Spleen (tissue), 7 donors: ENCODE results near the gene MOG.

Experiments used
- POLR2A ChIP-seq, 3 donors: fragments of 450-650 bp; IDR thresholded peaks; one replicate each; pipeline ENCODE4 v1.5.1; 2017; ENCODE audit warnings: antibody characterized with exemption in 3 of 3, mild to moderate bottlenecking in 1 of 3
- TF ChIP-seq, protein P1 (sequence below), 11 experiments: fragments of 200-600 bp in 7 of 11; fragments of 450-650 bp in 4 of 11; sonication (generic) in 4 of 11; IDR thresholded peaks in 8 of 11; conservative IDR thresholded peaks in 3 of 11; 1 replicate in 7 of 11; 2 replicates in 4 of 11; pipeline versions ENCODE4 v1.4.0 to v1.8.0; 2016 to 2021; ENCODE audit warnings: antibody characterized with exemption in 11 of 11, inconsistent platforms in 4 of 11, mild to moderate bottlenecking in 1 of 11
- donor health status: DM: no; HTN: no; CAD: no; lungs with moderate emphysema.
- donor health status: DM: no; HTN: no; CAD: no.
- donor health status: DM: no; HTN: no; CAD: no.

DNA sequence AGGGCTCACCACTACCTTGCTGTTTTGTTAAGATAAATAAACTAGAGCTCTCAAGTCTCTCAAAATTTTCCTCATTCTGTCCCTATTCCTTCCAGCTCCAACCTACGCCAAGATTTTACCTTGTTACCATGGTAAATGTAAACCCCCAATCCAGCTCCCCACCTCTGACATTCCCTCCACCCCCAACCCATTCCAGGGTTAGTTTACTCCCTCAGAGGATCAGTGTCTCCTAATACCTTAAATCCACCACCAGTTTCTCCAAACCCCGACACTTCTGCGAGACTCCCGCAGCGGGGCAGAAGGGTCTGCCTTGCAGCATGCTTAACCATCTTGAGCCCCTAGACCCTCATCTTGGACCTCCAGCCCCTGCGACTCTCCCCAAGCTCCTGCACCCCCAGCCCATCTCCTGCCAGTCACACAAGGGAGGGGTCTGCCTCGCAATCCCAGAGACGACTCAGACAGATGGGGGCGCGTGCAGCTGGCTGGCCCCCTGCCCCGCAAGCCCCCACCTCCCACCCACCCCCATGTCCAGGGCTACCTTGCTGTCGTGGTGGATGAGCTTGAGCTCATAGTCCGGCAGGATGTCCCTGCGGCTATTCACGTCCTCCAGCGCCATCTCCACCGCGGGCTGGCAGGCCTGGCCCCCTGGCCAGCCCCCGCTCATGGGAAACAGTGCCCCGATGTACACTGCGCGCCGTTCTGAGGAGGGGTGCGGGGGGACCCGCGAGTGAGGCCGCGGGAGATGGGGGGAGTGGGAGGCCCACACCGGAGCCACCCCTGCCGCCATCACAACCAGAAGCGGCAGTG is 29.7 kb upstream of the MOG start:
- TF ChIP-seq POLR2A (IDR thresholded peaks at IDR 0.05), result no peak
- TF ChIP-seq, protein P1, sequence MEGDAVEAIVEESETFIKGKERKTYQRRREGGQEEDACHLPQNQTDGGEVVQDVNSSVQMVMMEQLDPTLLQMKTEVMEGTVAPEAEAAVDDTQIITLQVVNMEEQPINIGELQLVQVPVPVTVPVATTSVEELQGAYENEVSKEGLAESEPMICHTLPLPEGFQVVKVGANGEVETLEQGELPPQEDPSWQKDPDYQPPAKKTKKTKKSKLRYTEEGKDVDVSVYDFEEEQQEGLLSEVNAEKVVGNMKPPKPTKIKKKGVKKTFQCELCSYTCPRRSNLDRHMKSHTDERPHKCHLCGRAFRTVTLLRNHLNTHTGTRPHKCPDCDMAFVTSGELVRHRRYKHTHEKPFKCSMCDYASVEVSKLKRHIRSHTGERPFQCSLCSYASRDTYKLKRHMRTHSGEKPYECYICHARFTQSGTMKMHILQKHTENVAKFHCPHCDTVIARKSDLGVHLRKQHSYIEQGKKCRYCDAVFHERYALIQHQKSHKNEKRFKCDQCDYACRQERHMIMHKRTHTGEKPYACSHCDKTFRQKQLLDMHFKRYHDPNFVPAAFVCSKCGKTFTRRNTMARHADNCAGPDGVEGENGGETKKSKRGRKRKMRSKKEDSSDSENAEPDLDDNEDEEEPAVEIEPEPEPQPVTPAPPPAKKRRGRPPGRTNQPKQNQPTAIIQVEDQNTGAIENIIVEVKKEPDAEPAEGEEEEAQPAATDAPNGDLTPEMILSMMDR (IDR thresholded peaks at IDR 0.05 in 8 of 11, conservative IDR thresholded peaks at IDR 0.05 in 3 of 11), result no peak
